ENCODE data around the gene PTCH1. TPM values are rescaled to one million over a fixed set of nuclear protein-coding genes. Genes with fewer than 3 reads are reported as not detected.
A peak's percentile ranks its signal among the peaks of the same experiment; 100 is the strongest.

Gene PTCH1
- total and polyA plus RNA-seq, 10 of the 15 experiments (the other 5 are each of a cell fraction or from before 2014, with no cell fraction given) = 0.16 to 6.1 (median 2.6) TPM

DNA sequence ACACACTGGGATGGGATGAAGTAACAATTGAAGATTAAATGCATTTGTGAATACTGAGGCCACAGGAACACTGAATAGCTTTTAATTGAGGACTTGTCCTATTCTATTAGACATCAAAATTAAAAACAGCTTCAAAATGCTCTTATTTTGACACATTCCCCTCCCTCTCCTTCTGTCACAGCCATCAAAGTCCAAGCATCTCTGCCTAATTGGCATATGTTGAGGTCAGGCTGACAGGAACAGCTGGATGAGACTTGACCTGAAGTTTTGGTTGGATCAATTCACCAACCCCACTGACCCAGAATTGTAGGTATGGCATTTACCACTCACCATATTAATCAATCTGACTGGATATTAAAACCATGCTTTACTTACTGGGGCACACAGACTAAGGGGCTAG lies 96.3 kb downstream of the PTCH1 start:
- no peak overlapping the region for H3K27ac ChIP-seq (ENCODE audit: control insufficient read depth, insufficient read depth)
- H4K20me1 ChIP-seq (ENCODE audit: control insufficient read depth, insufficient read depth) = no peaks in the 10 kb centered on the region
- no peak overlapping the region for H3K4me3 ChIP-seq
- ChIA-PET SMC1A (ENCODE audit: uncharacterized antibody, unreplicated experiment) (no interaction called here), CTCF (interaction anchor here (0.6 kb wide), 2 partner anchors 83 to 439 kb away, joined by 3 read pairs; no protein-coding TSS in a partner anchor), RAD21 (ENCODE audit: unreplicated experiment) (no interaction called here), POLR2A (no interaction called here)
- H3K36me3 ChIP-seq (ENCODE audit: control insufficient read depth in 2 of 2, insufficient read depth in 2 of 2, low read length in 1 of 2) = no peaks in the 10 kb centered on the region
- H3K79me2 ChIP-seq (ENCODE audit: control insufficient read depth, insufficient read depth, low read length) = no peaks in the 10 kb centered on the region
- intact Hi-C loops (cut with micrococcal nuclease; ENCODE audit: unreplicated experiment) (no loop called here), in situ Hi-C loops (cut with MboI) (no loop called here)
- BruUV-seq (replicated peaks) = no TSS peak
- peaks cover 5% of the 10 kb centered on the region; the same call in 2 of the 3 replicates for H3K9me3 ChIP-seq (replicated peaks; ENCODE audit: control insufficient read depth, insufficient read depth, low read length)
- DNase-seq (ENCODE audit: low read depth, low spot score) (no peak), ATAC-seq (no peak), FAIRE-seq (no peak)
- no peak overlapping the region for H3K9ac ChIP-seq (ENCODE audit: control insufficient read depth, insufficient read depth, low read length)
- TF ChIP-seq NR2F1 (conservative IDR thresholded peaks at IDR 0.05) = no peak
- TF ChIP-seq SKIL (IDR thresholded peaks at IDR 0.05; ENCODE audit: low read depth, poor library complexity, severe bottlenecking) = no peak
- H3K4me2 ChIP-seq (ENCODE audit: control insufficient read depth, insufficient read depth) = no peak overlapping the region
- no peak overlapping the region for H2AFZ ChIP-seq (ENCODE audit: control insufficient read depth, low read depth, low read length)
- peaks cover 4% of the 10 kb centered on the region for H3K4me1 ChIP-seq (ENCODE audit: control insufficient read depth, insufficient read depth, low read length)
- no peaks in the 10 kb centered on the region for H3K27me3 ChIP-seq (replicated peaks in 1 of 2; ENCODE audit: control insufficient read depth in 2 of 2, insufficient read depth in 2 of 2, low read length in 1 of 2)

DNA sequence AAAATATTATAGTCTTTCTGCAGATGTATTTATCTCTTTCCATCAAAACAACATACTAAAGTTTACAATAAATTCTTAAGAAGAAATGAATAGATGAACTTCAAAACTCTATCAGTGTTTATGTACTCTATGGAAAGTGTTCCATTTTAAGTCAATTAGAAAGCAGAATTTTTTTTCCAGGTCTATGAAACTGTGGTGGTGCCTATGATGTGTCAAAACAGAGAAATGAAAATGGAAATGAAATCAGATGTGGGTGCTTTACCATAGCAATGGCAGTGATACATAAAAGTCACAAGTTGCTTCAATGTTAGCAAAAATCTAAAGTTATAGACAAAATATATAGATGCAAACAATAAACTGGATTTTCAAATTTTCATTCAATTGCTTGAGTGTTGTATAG lies 97.3 kb downstream of the PTCH1 start:
- no peak overlapping the region for H2AFZ ChIP-seq (ENCODE audit: control insufficient read depth, low read depth, low read length)
- ChIA-PET RAD21 (ENCODE audit: unreplicated experiment) (no interaction called here), POLR2A (no interaction called here), CTCF (no interaction called here), SMC1A (ENCODE audit: uncharacterized antibody, unreplicated experiment) (no interaction called here)
- no peaks in the 10 kb centered on the region for H3K36me3 ChIP-seq (ENCODE audit: control insufficient read depth in 2 of 2, insufficient read depth in 2 of 2, low read length in 1 of 2)
- no peak overlapping the region for H3K4me2 ChIP-seq (ENCODE audit: control insufficient read depth, insufficient read depth)
- H3K79me2 ChIP-seq (ENCODE audit: control insufficient read depth, insufficient read depth, low read length) = no peaks in the 10 kb centered on the region
- H3K4me1 ChIP-seq (ENCODE audit: control insufficient read depth, insufficient read depth, low read length) = peaks cover 4% of the 10 kb centered on the region
- peaks cover 5% of the 10 kb centered on the region; the same call in 2 of the 3 replicates for H3K9me3 ChIP-seq (replicated peaks; ENCODE audit: control insufficient read depth, insufficient read depth, low read length)
- 0 out of 3 replicates have a peak, but pooled peaks have one; percentile 20 for ATAC-seq
- no peak overlapping the region for H3K4me3 ChIP-seq
- no peak for FAIRE-seq
- in situ Hi-C loops (cut with MboI) (no loop called here), intact Hi-C loops (cut with micrococcal nuclease; ENCODE audit: unreplicated experiment) (no loop called here)
- H4K20me1 ChIP-seq (ENCODE audit: control insufficient read depth, insufficient read depth) = no peaks in the 10 kb centered on the region
- DNase-seq (ENCODE audit: low read depth, low spot score) = no peak
- H3K27me3 ChIP-seq (replicated peaks in 1 of 2; ENCODE audit: control insufficient read depth in 2 of 2, insufficient read depth in 2 of 2, low read length in 1 of 2) = no peaks in the 10 kb centered on the region
- no TSS peak for BruUV-seq (replicated peaks)
- H3K27ac ChIP-seq (ENCODE audit: control insufficient read depth, insufficient read depth) = no peak overlapping the region
- no peak overlapping the region for H3K9ac ChIP-seq (ENCODE audit: control insufficient read depth, insufficient read depth, low read length)
- no peak for TF ChIP-seq IKZF1 (conservative IDR thresholded peaks at IDR 0.05)
- TF ChIP-seq, protein P1, sequence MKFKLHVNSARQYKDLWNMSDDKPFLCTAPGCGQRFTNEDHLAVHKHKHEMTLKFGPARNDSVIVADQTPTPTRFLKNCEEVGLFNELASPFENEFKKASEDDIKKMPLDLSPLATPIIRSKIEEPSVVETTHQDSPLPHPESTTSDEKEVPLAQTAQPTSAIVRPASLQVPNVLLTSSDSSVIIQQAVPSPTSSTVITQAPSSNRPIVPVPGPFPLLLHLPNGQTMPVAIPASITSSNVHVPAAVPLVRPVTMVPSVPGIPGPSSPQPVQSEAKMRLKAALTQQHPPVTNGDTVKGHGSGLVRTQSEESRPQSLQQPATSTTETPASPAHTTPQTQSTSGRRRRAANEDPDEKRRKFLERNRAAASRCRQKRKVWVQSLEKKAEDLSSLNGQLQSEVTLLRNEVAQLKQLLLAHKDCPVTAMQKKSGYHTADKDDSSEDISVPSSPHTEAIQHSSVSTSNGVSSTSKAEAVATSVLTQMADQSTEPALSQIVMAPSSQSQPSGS (IDR thresholded peaks at IDR 0.05; ENCODE audit: low read length) = no peak
- TF ChIP-seq KAT2A (conservative IDR thresholded peaks at IDR 0.05; ENCODE audit: control insufficient read depth, low read depth, low read length) = no peak
- TF ChIP-seq FOXM1 (IDR thresholded peaks at IDR 0.05; ENCODE audit: low read depth, low read length) = no peak
- TF ChIP-seq JUND (IDR thresholded peaks at IDR 0.05; ENCODE audit: low read depth, low read length) = no peak
- TF ChIP-seq ZNF207 (IDR thresholded peaks at IDR 0.05; ENCODE audit: borderline replicate concordance) = no peak
- no peak for TF ChIP-seq CBFB (IDR thresholded peaks at IDR 0.05; ENCODE audit: low read depth)
- no peak for TF ChIP-seq ZNF274 (IDR thresholded peaks at IDR 0.05; ENCODE audit: insufficient read depth, insufficient read length)
- no peak for TF ChIP-seq EGR1 (IDR thresholded peaks at IDR 0.05; ENCODE audit: borderline replicate concordance in 1 of 2, low read depth in 2 of 2, low read length in 2 of 2)
- TF ChIP-seq SREBF2 (IDR thresholded peaks at IDR 0.05; ENCODE audit: low read length) = no peak
- TF ChIP-seq, protein P2, sequence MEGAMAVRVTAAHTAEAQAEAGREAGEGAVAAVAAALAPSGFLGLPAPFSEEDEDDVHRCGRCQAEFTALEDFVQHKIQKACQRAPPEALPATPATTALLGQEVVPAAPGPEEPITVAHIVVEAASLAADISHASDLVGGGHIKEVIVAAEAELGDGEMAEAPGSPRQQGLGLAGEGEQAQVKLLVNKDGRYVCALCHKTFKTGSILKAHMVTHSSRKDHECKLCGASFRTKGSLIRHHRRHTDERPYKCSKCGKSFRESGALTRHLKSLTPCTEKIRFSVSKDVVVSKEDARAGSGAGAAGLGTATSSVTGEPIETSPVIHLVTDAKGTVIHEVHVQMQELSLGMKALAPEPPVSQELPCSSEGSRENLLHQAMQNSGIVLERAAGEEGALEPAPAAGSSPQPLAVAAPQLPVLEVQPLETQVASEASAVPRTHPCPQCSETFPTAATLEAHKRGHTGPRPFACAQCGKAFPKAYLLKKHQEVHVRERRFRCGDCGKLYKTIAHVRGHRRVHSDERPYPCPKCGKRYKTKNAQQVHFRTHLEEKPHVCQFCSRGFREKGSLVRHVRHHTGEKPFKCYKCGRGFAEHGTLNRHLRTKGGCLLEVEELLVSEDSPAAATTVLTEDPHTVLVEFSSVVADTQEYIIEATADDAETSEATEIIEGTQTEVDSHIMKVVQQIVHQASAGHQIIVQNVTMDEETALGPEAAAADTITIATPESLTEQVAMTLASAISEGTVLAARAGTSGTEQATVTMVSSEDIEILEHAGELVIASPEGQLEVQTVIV (IDR thresholded peaks at IDR 0.05; ENCODE audit: borderline replicate concordance, partially characterized antibody) = no peak

Measured in GM12878 (cell line).